ENCODE results near the gene SLC35D1. TPM values are rescaled to one million over a fixed set of nuclear protein-coding genes. Genes with fewer than 3 reads are reported as not detected.

Gene SLC35D1
- total and polyA plus RNA-seq, 4 donors: 22.9 to 100 (median 29.5) TPM

DNA sequence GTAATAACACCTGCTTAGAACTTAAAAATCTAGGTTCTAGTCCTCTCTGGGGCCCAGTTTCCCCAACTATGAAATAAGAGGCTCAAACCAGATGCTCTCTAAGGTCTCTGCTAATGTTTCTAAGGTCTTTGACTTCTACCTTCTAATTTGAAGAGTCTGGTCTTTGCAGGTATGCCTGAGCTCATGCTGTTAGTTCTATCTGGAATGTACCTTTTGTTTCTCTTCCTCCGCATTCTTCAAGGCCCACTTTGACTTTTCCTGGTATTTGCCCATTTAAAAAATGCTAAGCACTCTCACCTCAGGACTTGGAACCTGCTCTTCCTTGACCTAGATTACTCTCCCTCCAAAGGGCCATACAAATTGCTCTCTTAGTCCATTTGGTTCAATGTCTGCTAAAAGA, 13.5 kb downstream of the SLC35D1 start:
- DNase-seq (ENCODE audit: low spot score): no peak
- Histone ChIP-seq H3K36me3 (ENCODE audit: control insufficient read depth in 4 of 4, insufficient read depth in 3 of 4, low read depth in 1 of 4, low read length in 3 of 4) (peaks cover 9 to 70% (median 42%) of the 10 kb centered on the region in 4 donors), H3K4me1 (ENCODE audit: control insufficient read depth in 4 of 4, insufficient read depth in 4 of 4, low read length in 3 of 4) (peaks cover 0 to 10% (median 4%) of the 10 kb centered on the region in 4 donors), H3K9me3 (ENCODE audit: control insufficient read depth in 4 of 4, low read length in 3 of 4) (no peaks in the 10 kb centered on the region), H3K27ac (ENCODE audit: low read depth in 1 of 2, low read length in 2 of 2) (no peak overlapping the region), H3K27me3 (ENCODE audit: control insufficient read depth in 4 of 4, insufficient read depth in 4 of 4, low read length in 3 of 4) (no peaks in the 10 kb centered on the region), H3K4me3 (ENCODE audit: low read depth in 1 of 3, low read length in 3 of 3) (no peak overlapping the region), H3K9ac (ENCODE audit: low read depth in 1 of 2, low read length in 2 of 2) (no peak overlapping the region)
- WGBS: 97% methylated on average over 1 of the region's 1 CpG
- no peak for TF ChIP-seq HNF4G (IDR thresholded peaks at IDR 0.05)
- no peak for TF ChIP-seq NR2F2 (IDR thresholded peaks at IDR 0.05)

DNA sequence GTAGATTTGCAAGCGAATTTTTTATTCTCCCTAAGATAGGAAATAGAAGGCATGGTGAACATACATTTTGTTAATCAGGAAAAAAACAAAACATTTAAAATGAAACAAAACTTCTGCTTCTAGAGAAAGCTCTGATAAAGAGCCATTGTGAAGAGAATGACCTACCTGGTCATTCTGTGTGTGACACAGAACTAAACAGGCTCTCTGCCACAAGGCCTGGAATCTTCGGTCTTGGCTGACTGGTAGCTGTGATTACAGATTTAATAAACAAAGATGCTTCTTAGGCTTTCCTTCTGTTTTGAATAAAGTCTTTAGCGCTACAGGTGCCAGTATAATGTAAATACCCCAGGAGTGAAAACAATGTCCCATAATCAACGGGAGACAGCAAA, 22.1 kb downstream of the SLC35D1 start:
- Histone ChIP-seq H3K27me3 (ENCODE audit: control insufficient read depth in 4 of 4, insufficient read depth in 4 of 4, low read length in 3 of 4) (no peaks in the 10 kb centered on the region), H3K9me3 (ENCODE audit: control insufficient read depth in 4 of 4, low read length in 3 of 4) (no peaks in the 10 kb centered on the region), H3K36me3 (ENCODE audit: control insufficient read depth in 4 of 4, insufficient read depth in 3 of 4, low read depth in 1 of 4, low read length in 3 of 4) (peaks cover 2 to 18% (median 8%) of the 10 kb centered on the region in 4 donors), H3K27ac (ENCODE audit: low read depth in 1 of 2, low read length in 2 of 2) (no peak overlapping the region), H3K4me1 (ENCODE audit: control insufficient read depth in 4 of 4, insufficient read depth in 4 of 4, low read length in 3 of 4) (peaks cover 0 to 2% (median 0%) of the 10 kb centered on the region in 4 donors), H3K4me3 (ENCODE audit: low read depth in 1 of 3, low read length in 3 of 3) (no peak overlapping the region), H3K9ac (ENCODE audit: low read depth in 1 of 2, low read length in 2 of 2) (no peak overlapping the region)
- 95% methylated on average over 4 of the region's 4 CpGs for WGBS
- TF ChIP-seq, protein P1, sequence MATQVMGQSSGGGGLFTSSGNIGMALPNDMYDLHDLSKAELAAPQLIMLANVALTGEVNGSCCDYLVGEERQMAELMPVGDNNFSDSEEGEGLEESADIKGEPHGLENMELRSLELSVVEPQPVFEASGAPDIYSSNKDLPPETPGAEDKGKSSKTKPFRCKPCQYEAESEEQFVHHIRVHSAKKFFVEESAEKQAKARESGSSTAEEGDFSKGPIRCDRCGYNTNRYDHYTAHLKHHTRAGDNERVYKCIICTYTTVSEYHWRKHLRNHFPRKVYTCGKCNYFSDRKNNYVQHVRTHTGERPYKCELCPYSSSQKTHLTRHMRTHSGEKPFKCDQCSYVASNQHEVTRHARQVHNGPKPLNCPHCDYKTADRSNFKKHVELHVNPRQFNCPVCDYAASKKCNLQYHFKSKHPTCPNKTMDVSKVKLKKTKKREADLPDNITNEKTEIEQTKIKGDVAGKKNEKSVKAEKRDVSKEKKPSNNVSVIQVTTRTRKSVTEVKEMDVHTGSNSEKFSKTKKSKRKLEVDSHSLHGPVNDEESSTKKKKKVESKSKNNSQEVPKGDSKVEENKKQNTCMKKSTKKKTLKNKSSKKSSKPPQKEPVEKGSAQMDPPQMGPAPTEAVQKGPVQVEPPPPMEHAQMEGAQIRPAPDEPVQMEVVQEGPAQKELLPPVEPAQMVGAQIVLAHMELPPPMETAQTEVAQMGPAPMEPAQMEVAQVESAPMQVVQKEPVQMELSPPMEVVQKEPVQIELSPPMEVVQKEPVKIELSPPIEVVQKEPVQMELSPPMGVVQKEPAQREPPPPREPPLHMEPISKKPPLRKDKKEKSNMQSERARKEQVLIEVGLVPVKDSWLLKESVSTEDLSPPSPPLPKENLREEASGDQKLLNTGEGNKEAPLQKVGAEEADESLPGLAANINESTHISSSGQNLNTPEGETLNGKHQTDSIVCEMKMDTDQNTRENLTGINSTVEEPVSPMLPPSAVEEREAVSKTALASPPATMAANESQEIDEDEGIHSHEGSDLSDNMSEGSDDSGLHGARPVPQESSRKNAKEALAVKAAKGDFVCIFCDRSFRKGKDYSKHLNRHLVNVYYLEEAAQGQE (IDR thresholded peaks at IDR 0.05): no peak
- no peak for TF ChIP-seq SP1 (IDR thresholded peaks at IDR 0.05)
- TF ChIP-seq, protein P2, sequence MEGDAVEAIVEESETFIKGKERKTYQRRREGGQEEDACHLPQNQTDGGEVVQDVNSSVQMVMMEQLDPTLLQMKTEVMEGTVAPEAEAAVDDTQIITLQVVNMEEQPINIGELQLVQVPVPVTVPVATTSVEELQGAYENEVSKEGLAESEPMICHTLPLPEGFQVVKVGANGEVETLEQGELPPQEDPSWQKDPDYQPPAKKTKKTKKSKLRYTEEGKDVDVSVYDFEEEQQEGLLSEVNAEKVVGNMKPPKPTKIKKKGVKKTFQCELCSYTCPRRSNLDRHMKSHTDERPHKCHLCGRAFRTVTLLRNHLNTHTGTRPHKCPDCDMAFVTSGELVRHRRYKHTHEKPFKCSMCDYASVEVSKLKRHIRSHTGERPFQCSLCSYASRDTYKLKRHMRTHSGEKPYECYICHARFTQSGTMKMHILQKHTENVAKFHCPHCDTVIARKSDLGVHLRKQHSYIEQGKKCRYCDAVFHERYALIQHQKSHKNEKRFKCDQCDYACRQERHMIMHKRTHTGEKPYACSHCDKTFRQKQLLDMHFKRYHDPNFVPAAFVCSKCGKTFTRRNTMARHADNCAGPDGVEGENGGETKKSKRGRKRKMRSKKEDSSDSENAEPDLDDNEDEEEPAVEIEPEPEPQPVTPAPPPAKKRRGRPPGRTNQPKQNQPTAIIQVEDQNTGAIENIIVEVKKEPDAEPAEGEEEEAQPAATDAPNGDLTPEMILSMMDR (IDR thresholded peaks at IDR 0.05; ENCODE audit: low read depth, low read length, missing input control): no peak
- no peak for TF ChIP-seq GABPA (IDR thresholded peaks at IDR 0.05 in 1 of 2, conservative IDR thresholded peaks at IDR 0.05 in 1 of 2)
- TF ChIP-seq JUND (IDR thresholded peaks at IDR 0.05): no peak
- TF ChIP-seq HNF4G (IDR thresholded peaks at IDR 0.05): no peak
- no peak for TF ChIP-seq FOXA2 (IDR thresholded peaks at IDR 0.05)
- no peak for TF ChIP-seq FOXA1 (IDR thresholded peaks at IDR 0.05)
- no peak for TF ChIP-seq MAX (IDR thresholded peaks at IDR 0.05)
- TF ChIP-seq YY1 (IDR thresholded peaks at IDR 0.05): no peak
- TF ChIP-seq EGR1 (IDR thresholded peaks at IDR 0.05; ENCODE audit: low read depth in 2 of 2): no peak
- no peak for TF ChIP-seq RAD21 (IDR thresholded peaks at IDR 0.05)
- TF ChIP-seq, protein P3, sequence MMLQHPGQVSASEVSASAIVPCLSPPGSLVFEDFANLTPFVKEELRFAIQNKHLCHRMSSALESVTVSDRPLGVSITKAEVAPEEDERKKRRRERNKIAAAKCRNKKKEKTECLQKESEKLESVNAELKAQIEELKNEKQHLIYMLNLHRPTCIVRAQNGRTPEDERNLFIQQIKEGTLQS (IDR thresholded peaks at IDR 0.05): no peak
- TF ChIP-seq HNF4A (conservative IDR thresholded peaks at IDR 0.05): no peak
- TF ChIP-seq TAF1 (conservative IDR thresholded peaks at IDR 0.05): no peak
- no peak for TF ChIP-seq RXRA (IDR thresholded peaks at IDR 0.05)
- TF ChIP-seq NR2F2 (IDR thresholded peaks at IDR 0.05): no peak
- TF ChIP-seq, protein P4, sequence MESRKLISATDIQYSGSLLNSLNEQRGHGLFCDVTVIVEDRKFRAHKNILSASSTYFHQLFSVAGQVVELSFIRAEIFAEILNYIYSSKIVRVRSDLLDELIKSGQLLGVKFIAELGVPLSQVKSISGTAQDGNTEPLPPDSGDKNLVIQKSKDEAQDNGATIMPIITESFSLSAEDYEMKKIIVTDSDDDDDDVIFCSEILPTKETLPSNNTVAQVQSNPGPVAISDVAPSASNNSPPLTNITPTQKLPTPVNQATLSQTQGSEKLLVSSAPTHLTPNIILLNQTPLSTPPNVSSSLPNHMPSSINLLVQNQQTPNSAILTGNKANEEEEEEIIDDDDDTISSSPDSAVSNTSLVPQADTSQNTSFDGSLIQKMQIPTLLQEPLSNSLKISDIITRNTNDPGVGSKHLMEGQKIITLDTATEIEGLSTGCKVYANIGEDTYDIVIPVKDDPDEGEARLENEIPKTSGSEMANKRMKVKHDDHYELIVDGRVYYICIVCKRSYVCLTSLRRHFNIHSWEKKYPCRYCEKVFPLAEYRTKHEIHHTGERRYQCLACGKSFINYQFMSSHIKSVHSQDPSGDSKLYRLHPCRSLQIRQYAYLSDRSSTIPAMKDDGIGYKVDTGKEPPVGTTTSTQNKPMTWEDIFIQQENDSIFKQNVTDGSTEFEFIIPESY (IDR thresholded peaks at IDR 0.05): no peak
- DNase-seq (ENCODE audit: low spot score): no peak

All from liver (tissue), 9 donors.